Measurements from ENCODE around the gene FOXP4.

DNA sequence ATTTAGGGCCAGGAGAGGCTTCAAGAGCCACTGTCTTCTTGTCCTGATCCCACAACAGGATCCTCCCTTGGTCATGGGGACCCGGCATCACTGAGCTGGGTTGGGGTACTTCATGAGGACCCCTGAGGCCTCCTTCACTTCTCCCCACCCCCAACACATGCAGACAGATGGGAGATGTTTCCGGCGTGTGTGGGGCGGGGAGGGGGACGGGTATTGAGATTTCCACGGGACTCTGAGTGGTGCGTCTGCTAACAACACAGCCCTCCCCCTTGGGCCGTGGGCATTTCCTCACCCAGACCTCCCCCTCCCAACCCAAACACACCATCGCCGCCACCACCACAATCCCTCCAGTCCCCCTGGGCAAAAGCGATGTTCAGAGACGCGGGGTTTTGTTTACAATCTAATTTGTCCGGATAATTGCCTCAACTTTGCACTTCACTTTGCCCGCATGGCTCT, 906 bp upstream of the FOXP4 start:
- no peak for TF ChIP-seq CTCF (IDR thresholded peaks at IDR 0.05)
- TF ChIP-seq POLR2A (IDR thresholded peaks at IDR 0.05): no peak

Measured in thyroid gland (tissue), 4 donors.